Measurements from ENCODE around the gene KIAA1671.

DNA sequence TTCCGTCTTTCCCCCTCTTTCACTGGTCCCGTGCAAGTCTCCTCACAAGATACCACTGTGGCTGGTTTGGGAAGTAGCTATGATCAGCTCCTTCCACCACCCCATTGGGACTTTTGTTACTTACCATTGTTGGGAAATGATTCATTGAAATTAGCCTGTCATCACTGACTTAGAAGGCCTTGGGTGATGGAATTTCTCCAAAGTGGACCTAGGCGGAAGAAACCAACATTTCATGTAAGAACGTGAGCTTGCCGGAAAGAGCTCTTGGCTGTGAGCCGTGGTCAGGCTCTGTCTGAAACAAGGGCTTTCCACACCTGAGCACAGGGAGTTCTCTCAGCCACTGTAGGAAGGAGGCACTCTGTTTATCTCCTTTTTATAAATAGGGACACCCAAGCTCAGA is 223.7 kb downstream of the KIAA1671 start:
- TF ChIP-seq CTCF (IDR thresholded peaks at IDR 0.05), result no peak
- TF ChIP-seq POLR2A (IDR thresholded peaks at IDR 0.05), result no peak

Measured in breast epithelium (tissue), 3 donors.